HL-60 (cell line): Measurements from ENCODE around the gene CCDC87.

Experiments
- DNase-seq, 2 experiments: peaks; one replicate each; pipeline ENCODE4 v3.0.0-alpha.2; 2010 to 2020; ENCODE audit warnings: low read depth in 1 of 2, low spot score in 1 of 2
- H3K27ac ChIP-seq: fragments of 250-450 bp; sonication (Bioruptor Pico); replicated peaks from 2 replicates; pipeline ENCODE4 v1.5.1; 2020; ENCODE audit warnings: mild to moderate bottlenecking, moderate library complexity
- H3K27me3 ChIP-seq: fragments of 250-450 bp; sonication (Bioruptor Pico); 2 replicates; pipeline ENCODE4 v1.5.1; 2021; ENCODE audit warnings: mild to moderate bottlenecking, moderate library complexity; ENCODE audit not compliant: insufficient read depth, poor library complexity, severe bottlenecking
- H3K4me3 ChIP-seq: replicated peaks from 2 replicates; pipeline ENCODE4 v1.5.1; 2011; ENCODE audit warnings: mild to moderate bottlenecking, control low read depth, low read length; ENCODE audit not compliant: insufficient read depth
- CTCF ChIP-seq: IDR thresholded peaks from one replicate; pipeline ENCODE4 v1.5.1; 2011; ENCODE audit warnings: low read length, control low read depth, inconsistent platforms; ENCODE audit not compliant: insufficient read depth
- GABPA ChIP-seq: IDR thresholded peaks from 2 replicates; pipeline ENCODE4 v1.6.1; 2012; ENCODE audit warnings: low read depth
- POLR2AphosphoS5 ChIP-seq: IDR thresholded peaks from 2 replicates; pipeline ENCODE4 v1.6.1; 2012; ENCODE audit warnings: low read depth
- REST ChIP-seq: IDR thresholded peaks from 2 replicates; pipeline ENCODE4 v1.6.1; 2012; ENCODE audit warnings: low read depth; ENCODE audit not compliant: insufficient replicate concordance
- SPI1 ChIP-seq: IDR thresholded peaks from 2 replicates; pipeline ENCODE4 v1.6.1; 2012; ENCODE audit warnings: low read depth, mild to moderate bottlenecking, borderline replicate concordance

Gene CCDC87

DNA sequence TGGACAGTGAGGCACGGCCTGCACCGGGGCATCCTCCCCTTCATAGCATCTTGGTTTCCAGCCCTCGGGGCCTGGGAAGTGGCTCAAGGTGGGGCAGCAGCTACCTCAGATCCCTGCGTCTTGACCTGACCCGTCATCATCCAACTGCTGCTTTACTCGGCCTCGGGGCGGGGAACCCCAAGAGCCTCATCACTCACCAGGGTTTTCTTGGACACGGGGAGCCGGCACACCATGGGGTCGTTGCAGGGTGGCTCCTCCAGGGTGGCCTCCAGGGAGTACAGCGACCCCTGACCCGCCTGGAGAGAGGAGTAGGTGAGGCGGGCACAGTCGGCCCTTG, 25.1 kb downstream of the CCDC87 start:
- no peak overlapping the region for H3K27ac ChIP-seq
- H3K4me3 ChIP-seq, result no peak overlapping the region
- peaks cover 15% of the 10 kb centered on the region for H3K27me3 ChIP-seq
- no peak for TF ChIP-seq REST
- TF ChIP-seq POLR2AphosphoS5, result no peak
- no peak for TF ChIP-seq CTCF
- TF ChIP-seq SPI1, result no peak
- TF ChIP-seq GABPA, result no peak
- DNase-seq, result no peak

DNA sequence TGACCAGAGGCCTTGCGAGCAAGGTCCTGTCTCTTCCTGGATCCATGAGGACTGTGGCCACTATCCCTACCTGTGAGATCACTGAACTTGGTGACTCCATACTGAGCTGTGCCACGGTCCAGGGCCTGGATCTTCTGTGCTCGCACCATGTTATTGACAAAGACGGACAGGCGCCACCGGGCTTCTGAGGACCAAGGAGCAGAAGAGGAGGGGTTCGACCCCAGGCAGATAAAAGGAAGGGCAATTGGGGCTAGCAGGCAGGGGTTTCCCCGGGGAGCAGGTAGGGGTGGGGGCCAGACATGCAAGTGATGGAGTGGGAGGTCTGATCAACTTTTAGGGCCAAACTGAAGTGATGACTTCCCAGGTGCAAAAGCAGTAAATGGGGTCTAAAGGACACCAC, 26.6 kb downstream of the CCDC87 start:
- no peak for DNase-seq

GRCh38 chr11:66564984-66565383, 27.9 kb downstream of the CCDC87 start:
- TF ChIP-seq CTCF (no peak), GABPA (no peak), SPI1 (no peak)
- no peak overlapping the region for H3K27ac ChIP-seq
- peaks cover 14% of the 10 kb centered on the region for H3K27me3 ChIP-seq
- no peak overlapping the region for H3K4me3 ChIP-seq
- DNase-seq, result no peak

More for the DNA sequence above, 26.6 kb downstream of the CCDC87 start:
- no peak overlapping the region for H3K27ac ChIP-seq
- H3K27me3 ChIP-seq, result peaks cover 15% of the 10 kb centered on the region
- TF ChIP-seq CTCF (no peak), POLR2AphosphoS5 (no peak), REST (no peak), GABPA (no peak), SPI1 (no peak)
- no peak overlapping the region for H3K4me3 ChIP-seq

DNA sequence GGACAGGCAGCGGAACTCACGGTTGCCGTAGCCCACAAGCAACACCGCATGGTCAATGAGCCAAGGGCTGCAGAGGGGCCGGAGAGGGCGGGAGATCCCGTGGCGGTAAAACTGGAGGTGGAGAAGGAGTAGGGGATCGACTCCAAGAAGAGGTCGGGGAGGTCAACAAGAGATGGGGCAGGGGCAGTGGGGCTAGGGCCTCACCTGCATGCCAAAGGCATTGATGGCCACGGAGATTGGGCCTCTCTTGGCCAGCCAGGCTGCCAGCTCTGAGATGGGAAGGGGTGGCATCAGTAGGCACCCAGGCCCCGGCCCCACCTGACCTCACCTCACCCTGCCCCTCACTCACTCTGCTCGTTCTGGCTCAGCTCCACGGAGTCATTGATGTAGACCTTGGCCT, 28.3 kb downstream of the CCDC87 start:
- H3K27ac ChIP-seq, result no peak overlapping the region
- DNase-seq, result no peak
- H3K4me3 ChIP-seq, result no peak overlapping the region
- TF ChIP-seq SPI1 (no peak), REST (no peak), POLR2AphosphoS5 (no peak), GABPA (no peak), CTCF (no peak)
- peaks cover 14% of the 10 kb centered on the region for H3K27me3 ChIP-seq
